HepG2 (cell line): Measurements from ENCODE around the gene GAL3ST2. TPM values are rescaled to one million over a fixed set of nuclear protein-coding genes. Genes with fewer than 3 reads are reported as not detected.
A peak's percentile ranks its signal among the peaks of the same experiment; 100 is the strongest.

ENCODE experiments used
- ATM ChIP-seq: fragments of 450-650 bp; IDR thresholded peaks from 2 replicates; pipeline ENCODE4 v1.7.1; 2017; ENCODE audit warnings: mild to moderate bottlenecking, borderline replicate concordance
- BCL6 ChIP-seq: IDR thresholded peaks from 2 replicates; pipeline ENCODE4 v1.6.1; 2016; ENCODE audit warnings: missing genetic modification reagents, missing compliant biosample characterization
- CTCF ChIP-seq: sonication (generic); formaldehyde crosslinking; IDR thresholded peaks from 2 replicates; pipeline ENCODE4 v1.5.0; 2020; ENCODE audit warnings: mild to moderate bottlenecking, missing genetic modification reagents, moderate library complexity
- ERF ChIP-seq: IDR thresholded peaks from 2 replicates; pipeline ENCODE4 v1.6.1; 2018; ENCODE audit warnings: missing biosample characterization, missing genetic modification reagents
- EZH2 ChIP-seq: conservative IDR thresholded peaks from 2 replicates; pipeline ENCODE4 v1.6.1; 2012; ENCODE audit warnings: mild to moderate bottlenecking, low read depth, low read length, moderate library complexity
- GRHL1 ChIP-seq: sonication (generic); formaldehyde crosslinking; conservative IDR thresholded peaks from 2 replicates; pipeline ENCODE4 v1.8.0; 2022; ENCODE audit warnings: missing genetic modification reagents
- KLF6 ChIP-seq: IDR thresholded peaks from 2 replicates; pipeline ENCODE4 v1.8.0; 2016; ENCODE audit warnings: missing biosample characterization, missing genetic modification reagents
- KMT2B ChIP-seq: IDR thresholded peaks from 2 replicates; pipeline ENCODE4 v1.6.1; 2016; ENCODE audit warnings: missing genetic modification reagents, missing compliant biosample characterization
- MIER3 ChIP-seq: IDR thresholded peaks from 2 replicates; pipeline ENCODE4 v1.6.1; 2016; ENCODE audit warnings: missing compliant biosample characterization, borderline replicate concordance
- NFKB2 ChIP-seq: sonication (generic); formaldehyde crosslinking; IDR thresholded peaks from 2 replicates; pipeline ENCODE4 v1.4.0; 2020; ENCODE audit warnings: missing genetic modification reagents, borderline replicate concordance
- NFYB ChIP-seq: sonication (generic); formaldehyde crosslinking; IDR thresholded peaks from 2 replicates; pipeline ENCODE4 v1.4.0; 2020; ENCODE audit warnings: missing genetic modification reagents
- NRL ChIP-seq: sonication (generic); formaldehyde crosslinking; IDR thresholded peaks from 2 replicates; pipeline ENCODE4 v1.5.0; 2020; ENCODE audit warnings: missing genetic modification reagents, mild to moderate bottlenecking, moderate library complexity, borderline replicate concordance
- PHF5A ChIP-seq: IDR thresholded peaks from one replicate; pipeline ENCODE4 v1.6.1; 2018; ENCODE audit warnings: low read depth, missing genetic modification reagents; ENCODE audit not compliant: unreplicated experiment
- SETDB1 ChIP-seq: sonication (generic); formaldehyde crosslinking; IDR thresholded peaks from 2 replicates; pipeline ENCODE4 v1.5.1; 2020; ENCODE audit warnings: missing genetic modification reagents, mild to moderate bottlenecking, borderline replicate concordance
- SP140L ChIP-seq: sonication (generic); formaldehyde crosslinking; IDR thresholded peaks from 2 replicates; pipeline ENCODE4 v1.4.0; 2020; ENCODE audit warnings: missing genetic modification reagents, borderline replicate concordance
- SRSF9 ChIP-seq: fragments of 200-400 bp; formaldehyde crosslinking; IDR thresholded peaks from 2 replicates; pipeline ENCODE4 v1.6.1; 2018; ENCODE audit warnings: borderline replicate concordance, mild to moderate bottlenecking, low read depth, low read length; ENCODE audit not compliant: insufficient read depth, poor library complexity, severe bottlenecking
- TEAD2 ChIP-seq: sonication (generic); formaldehyde crosslinking; IDR thresholded peaks from 2 replicates; pipeline ENCODE4 v1.9.0; 2021; ENCODE audit warnings: missing genetic modification reagents
- YEATS2 ChIP-seq: sonication (generic); formaldehyde crosslinking; IDR thresholded peaks from 2 replicates; pipeline ENCODE4 v1.4.0; 2020; ENCODE audit warnings: missing genetic modification reagents, borderline replicate concordance
- ZBTB2 ChIP-seq: sonication (generic); formaldehyde crosslinking; IDR thresholded peaks from 2 replicates; pipeline ENCODE4 v1.8.0; 2022; ENCODE audit warnings: low read depth, missing genetic modification reagents
- ZNF251 ChIP-seq: sonication (generic); formaldehyde crosslinking; IDR thresholded peaks from 2 replicates; pipeline ENCODE4 v1.9.0; 2021; ENCODE audit warnings: mild to moderate bottlenecking, missing genetic modification reagents
- ZNF552 ChIP-seq: sonication (generic); formaldehyde crosslinking; IDR thresholded peaks from 2 replicates; pipeline ENCODE4 v1.9.0; 2022; ENCODE audit warnings: missing genetic modification reagents, mild to moderate bottlenecking, borderline replicate concordance
- ZNF615 ChIP-seq: sonication (generic); formaldehyde crosslinking; IDR thresholded peaks from 2 replicates; pipeline ENCODE4 v1.5.0; 2020; ENCODE audit warnings: mild to moderate bottlenecking, missing genetic modification reagents, borderline replicate concordance
- ZNF670 ChIP-seq: sonication (generic); formaldehyde crosslinking; IDR thresholded peaks from 2 replicates; pipeline ENCODE4 v1.8.0; 2022; ENCODE audit warnings: mild to moderate bottlenecking, missing genetic modification reagents, borderline replicate concordance
- ZNF709 ChIP-seq: sonication (generic); formaldehyde crosslinking; IDR thresholded peaks from 2 replicates; pipeline ENCODE4 v1.5.0; 2020; ENCODE audit warnings: mild to moderate bottlenecking, missing genetic modification reagents
- ZNF776 ChIP-seq: sonication (generic); formaldehyde crosslinking; IDR thresholded peaks from 2 replicates; pipeline ENCODE4 v1.4.0; 2020; ENCODE audit warnings: mild to moderate bottlenecking, missing genetic modification reagents
- ZNF816 ChIP-seq: sonication (generic); formaldehyde crosslinking; IDR thresholded peaks from 2 replicates; pipeline ENCODE4 v1.8.0; 2022; ENCODE audit warnings: missing genetic modification reagents, mild to moderate bottlenecking, borderline replicate concordance
- polyA plus RNA-seq, 8 experiments: library from polyadenylated mRNA; depleted of rRNA in 3 of 8; stranded (reverse) in 7 of 8; unstranded in 1 of 8; fragments of >200 nt; fragmentation: Illumina TruSeq in 4 of 8; extraction: Trizol in 4 of 8; gene quantifications; 2 replicates each; pipeline versions ENCODE4 v1.2.1 to v1.2.3, GENCODE V29; 2011 to 2016; ENCODE audit warnings: low read depth in 4 of 8, missing spikeins in 1 of 8, mixed read lengths in 1 of 8; ENCODE audit not compliant: insufficient read depth in 1 of 8
- total RNA-seq, 5 experiments: library from RNA; depleted of rRNA; stranded (reverse); fragments of >200 nt; fragmentation: Illumina TruSeq; extraction: Trizol; gene quantifications; 2 replicates each; pipeline ENCODE4 v1.2.3, GENCODE V29; 2016; ENCODE audit warnings: low read depth in 1 of 5

GAL3ST2 gene
- total and polyA plus RNA-seq, 2 of the 13 experiments (the other 11 are each of a cell fraction or from before 2014, with no cell fraction given), result 0.17 to 0.20 TPM

- TF ChIP-seq ZBTB2 (CRISPR knock-in tag), result no peak
- TF ChIP-seq ZNF816 (CRISPR knock-in tag), result no peak; the same call in 1 of the 2 replicates
- 0 out of 2 replicates have a peak, but pooled peaks have one; percentile 17 for TF ChIP-seq NFYB
- peak; percentile 86 for TF ChIP-seq NRL
- peak; percentile 87 for TF ChIP-seq YEATS2 (CRISPR knock-in tag)
- no peak for TF ChIP-seq SETDB1 (CRISPR knock-in tag)
- TF ChIP-seq CTCF (CRISPR knock-in tag), result peak; percentile 66
- TF ChIP-seq ZNF670, result no peak; the same call in 1 of the 2 replicates
- peak; percentile 67 for TF ChIP-seq ZNF776
- TF ChIP-seq KLF6, result peak; percentile 96
- peak; percentile 95 for TF ChIP-seq ZNF552 (CRISPR knock-in tag)
- TF ChIP-seq ERF (CRISPR knock-in tag), result peak; percentile 98
- no peak for TF ChIP-seq EZH2
- TF ChIP-seq PHF5A (CRISPR knock-in tag), result peak; percentile 94
- peak; percentile 81; the same call in 1 of the 2 replicates for TF ChIP-seq KMT2B
- TF ChIP-seq ZNF615 (CRISPR knock-in tag), result 0 out of 2 replicates have a peak, but pooled peaks have one; percentile 37
- TF ChIP-seq ZNF709 (CRISPR knock-in tag), result no peak; the same call in none of the 2 replicates
- no peak for TF ChIP-seq GRHL1 (CRISPR knock-in tag)
- peak; percentile 98 for TF ChIP-seq MIER3 (CRISPR knock-in tag)
- peak; percentile 70; the same call in 1 of the 2 replicates for TF ChIP-seq SP140L (CRISPR knock-in tag)
- peak; percentile 82 for TF ChIP-seq BCL6 (CRISPR knock-in tag)
- TF ChIP-seq TEAD2 (CRISPR knock-in tag), result no peak; the same call in 1 of the 2 replicates
- TF ChIP-seq NFKB2, result peak; percentile 93
- no peak for TF ChIP-seq SRSF9
- no peak for TF ChIP-seq ATM
- TF ChIP-seq ZNF251 (CRISPR knock-in tag), result no peak
Measured at GRCh38 chr2:241770185-241770935, 6.3 kb upstream of the GAL3ST2 start (continued).
